ENCODE data around the gene AACS. TPM values are rescaled to one million over a fixed set of nuclear protein-coding genes. Genes with fewer than 3 reads are reported as not detected.

The AACS gene
- total RNA-seq, 4 donors from 2014 or later = 15.3 to 79.1 (median 29.7) TPM

DNA sequence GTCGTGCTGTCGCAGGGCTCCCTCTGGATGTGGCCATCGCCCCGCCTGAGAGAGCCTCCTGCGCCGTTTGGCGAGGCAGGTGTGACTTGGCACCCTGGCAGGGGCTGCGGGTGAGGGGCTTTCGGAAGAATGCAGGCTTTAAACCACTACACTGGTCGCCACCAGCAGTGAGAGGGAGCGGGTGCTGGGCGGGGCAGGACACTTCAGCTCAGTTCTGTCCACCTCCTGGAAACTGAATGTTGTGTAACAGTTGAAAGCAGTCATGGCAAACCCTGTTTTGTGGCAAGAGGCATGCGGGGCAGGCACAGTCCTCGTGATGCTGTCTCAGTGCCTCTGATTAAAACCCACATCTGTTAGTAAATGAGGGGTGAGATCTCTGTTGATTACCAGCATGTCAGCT lies 55.9 kb downstream of the AACS start:
- TF ChIP-seq CTCF (IDR thresholded peaks at IDR 0.05; ENCODE audit: low read depth) = no peak

DNA sequence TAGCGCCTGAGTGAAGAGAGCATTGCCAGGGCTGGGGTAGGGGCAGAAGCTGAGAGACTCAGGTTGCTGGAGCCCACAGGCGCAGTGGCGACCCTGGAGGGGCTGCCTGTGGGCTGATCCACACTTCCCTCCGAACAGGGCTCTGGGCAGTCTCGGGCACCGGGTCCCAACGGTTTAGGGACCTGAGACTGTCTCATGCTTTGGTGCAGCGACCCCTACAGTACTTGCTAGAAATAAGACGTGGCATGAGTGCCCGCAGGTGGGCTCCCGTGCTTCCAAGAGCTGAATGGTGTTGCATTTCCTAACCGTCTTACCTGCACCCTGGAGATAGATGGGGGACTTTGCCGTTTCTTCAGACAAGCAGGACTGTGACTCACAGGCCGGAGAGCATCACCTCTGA lies 57.4 kb downstream of the AACS start:
- TF ChIP-seq CTCF (IDR thresholded peaks at IDR 0.05; ENCODE audit: low read depth) = no peak

DNA sequence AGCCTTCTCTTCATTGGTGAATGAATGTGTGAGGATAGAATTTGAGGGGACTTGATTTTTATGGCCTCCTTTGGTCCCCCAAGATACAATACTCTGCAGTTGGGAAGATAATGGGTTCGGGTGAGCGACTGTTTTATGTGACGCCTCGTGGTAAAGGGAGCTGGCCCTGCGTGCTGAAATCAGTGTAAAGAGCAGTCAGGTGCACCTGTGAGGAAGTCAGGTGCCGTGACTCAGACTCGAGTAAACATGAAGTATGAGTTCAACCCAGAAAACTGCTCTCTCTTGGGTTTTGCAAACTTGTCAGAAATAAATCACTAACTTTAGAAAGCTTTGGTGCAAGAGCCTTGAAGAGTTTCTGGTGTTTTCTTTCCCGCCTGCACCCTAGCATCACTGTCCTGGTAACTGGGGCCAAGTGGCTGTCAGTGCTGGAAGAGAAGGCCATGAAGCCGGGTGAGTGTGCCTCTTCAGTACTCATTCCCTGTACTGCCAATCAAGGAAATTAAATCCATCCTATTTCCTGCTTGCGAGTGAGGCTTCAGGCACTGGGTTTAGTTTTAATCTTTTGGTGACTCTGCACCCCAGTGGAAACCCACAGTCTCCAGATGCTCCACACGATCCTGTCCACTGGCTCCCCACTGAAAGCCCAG lies 59.2 kb downstream of the AACS start:
- TF ChIP-seq CTCF (IDR thresholded peaks at IDR 0.05; ENCODE audit: low read depth) = no peak

- no peak for TF ChIP-seq CTCF (IDR thresholded peaks at IDR 0.05; ENCODE audit: low read depth)
Observed at GRCh38 chr12:125125271-125125670, 60.0 kb downstream of the AACS start.

DNA sequence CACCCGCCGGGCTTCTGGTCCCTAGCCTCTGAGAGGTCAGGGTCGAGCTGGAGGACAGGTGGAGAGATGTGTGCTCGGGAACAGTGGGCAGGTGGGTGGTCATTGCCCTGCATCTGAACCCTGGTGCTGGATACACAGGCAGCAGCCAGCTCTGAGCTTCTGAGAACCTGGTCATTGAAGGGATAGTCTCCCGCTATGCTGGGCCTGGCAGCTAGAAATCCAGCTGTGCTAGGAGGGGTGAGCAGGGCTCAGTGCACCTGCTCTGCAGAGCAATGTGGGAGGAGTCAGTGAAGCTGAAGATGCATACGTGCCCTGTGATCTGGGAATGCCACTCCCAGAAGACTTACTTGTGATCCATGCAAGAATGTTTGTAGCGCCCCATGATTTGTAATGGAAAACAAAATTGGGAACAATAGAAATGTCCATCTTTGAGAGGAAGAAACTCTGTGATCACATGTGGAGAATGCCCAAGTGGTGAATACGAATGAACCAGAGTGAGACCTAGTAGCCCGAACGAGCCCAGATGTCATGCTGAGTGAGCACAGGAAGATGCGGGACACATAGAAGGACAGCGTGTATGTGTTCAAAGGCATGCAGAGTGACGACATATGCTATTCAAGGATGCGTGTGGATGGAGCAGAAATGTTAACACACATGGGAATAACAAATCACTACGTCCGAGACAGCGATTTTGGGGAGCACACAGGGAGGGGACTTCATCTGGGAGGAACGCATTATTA lies 63.4 kb downstream of the AACS start:
- TF ChIP-seq CTCF (IDR thresholded peaks at IDR 0.05; ENCODE audit: low read depth) = no peak

DNA sequence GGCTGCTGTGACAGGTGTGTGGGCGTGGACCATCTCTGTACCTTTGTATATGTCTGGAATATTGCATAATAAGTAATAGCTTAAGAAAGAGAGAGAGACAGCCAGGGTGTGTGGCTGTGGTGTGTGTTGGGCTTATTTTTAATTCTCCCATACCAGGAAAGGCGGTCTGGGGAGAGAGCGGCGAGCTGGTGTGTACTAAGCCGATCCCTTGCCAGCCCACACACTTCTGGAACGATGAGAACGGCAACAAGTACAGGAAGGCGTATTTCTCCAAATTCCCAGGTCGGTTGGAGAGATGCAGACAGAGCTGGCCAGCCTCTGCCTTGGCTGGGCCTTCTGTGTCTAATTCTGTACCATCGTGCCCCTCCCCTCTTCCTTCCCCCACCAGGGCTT lies 63.9 kb downstream of the AACS start:
- TF ChIP-seq CTCF (IDR thresholded peaks at IDR 0.05; ENCODE audit: low read depth) = no peak

- TF ChIP-seq CTCF (IDR thresholded peaks at IDR 0.05; ENCODE audit: low read depth) = no peak
Observed at GRCh38 chr12:125129591-125130255, 64.5 kb downstream of the AACS start.
